Measurements from ENCODE around the gene TRMT44. TPM values are rescaled to one million over a fixed set of nuclear protein-coding genes. Genes with fewer than 3 reads are reported as not detected.

Gene TRMT44
- total RNA-seq, 4 donors from 2014 or later: 9.1 to 37.1 (median 22.5) TPM

GRCh38 chr4:8493484-8493883, 52.9 kb downstream of the TRMT44 start:
- TF ChIP-seq CTCF (IDR thresholded peaks at IDR 0.05; ENCODE audit: low read depth): no peak

- no peak for TF ChIP-seq CTCF (IDR thresholded peaks at IDR 0.05; ENCODE audit: low read depth)
Measured at GRCh38 chr4:8494218-8494617, 53.6 kb downstream of the TRMT44 start.

GRCh38 chr4:8494983-8495548, 54.5 kb downstream of the TRMT44 start:
- no peak for TF ChIP-seq CTCF (IDR thresholded peaks at IDR 0.05; ENCODE audit: low read depth)

GRCh38 chr4:8495803-8496202, 55.2 kb downstream of the TRMT44 start:
- no peak for TF ChIP-seq CTCF (IDR thresholded peaks at IDR 0.05; ENCODE audit: low read depth)

- TF ChIP-seq CTCF (IDR thresholded peaks at IDR 0.05; ENCODE audit: low read depth): no peak
Measured at GRCh38 chr4:8497762-8498161, 57.2 kb downstream of the TRMT44 start.

GRCh38 chr4:8500966-8501365, 60.4 kb downstream of the TRMT44 start:
- no peak for TF ChIP-seq CTCF (IDR thresholded peaks at IDR 0.05; ENCODE audit: low read depth)

- TF ChIP-seq CTCF (IDR thresholded peaks at IDR 0.05; ENCODE audit: low read depth): no peak
Measured at GRCh38 chr4:8501781-8502180, 61.2 kb downstream of the TRMT44 start.
